GM18951 (cell line): ENCODE results near the gene SRRM5.
"Not testable (repeated sequence)": the region's sequence is repeated elsewhere in the genome, so short reads cannot be mapped to it uniquely, and the experiment has no call there.

Experiments
- POLR2A ChIP-seq: IDR thresholded peaks from 4 replicates; pipeline ENCODE4 v1.6.1; 2011; ENCODE audit warnings: mild to moderate bottlenecking; ENCODE audit not compliant: insufficient read length, insufficient read depth; ENCODE audit errors: extremely low read depth
- in situ Hi-C: fragments of 300-500 bp; cut with MboI; formaldehyde crosslinking; loops from one replicate; pipeline ENCODE4 v1.12.0; 2022; ENCODE audit warnings: low sequenced_read_pairs, mixed read lengths, inconsistent platforms; ENCODE audit not compliant: unreplicated experiment

Gene SRRM5

GRCh38 chr19:43594710-43595604 is 16.9 kb upstream of the SRRM5 start:
- in situ Hi-C loops, result no loop called here
- TF ChIP-seq POLR2A, result peak; percentile 29

- TF ChIP-seq POLR2A, result no peak
- in situ Hi-C loops, result no loop called here
These were observed 16.3 kb upstream of the SRRM5 start for GRCh38 chr19:43595605-43595998.

GRCh38 chr19:43595999-43596841 is 15.7 kb upstream of the SRRM5 start, which contains the start of the genes IRGQ and ZNF576:
Gene IRGQ (minus strand): TSS chr19:43596134. CDS start chr19:43595338, 796 bp downstream.
Gene ZNF576 (plus strand): TSS chr19:43596595. CDS start chr19:43597109, 514 bp downstream.
- in situ Hi-C loops, result no loop called here
- TF ChIP-seq POLR2A, result peak; percentile 71

GRCh38 chr19:43596842-43597461 is 14.9 kb upstream of the SRRM5 start:
- TF ChIP-seq POLR2A, result no peak
- in situ Hi-C loops, result no loop called here

GRCh38 chr19:43597876-43598275 is 14.0 kb upstream of the SRRM5 start:
- in situ Hi-C loops, result no loop called here
- no peak for TF ChIP-seq POLR2A

GRCh38 chr19:43598445-43599240 is 13.2 kb upstream of the SRRM5 start:
- in situ Hi-C loops, result no loop called here
- no peak for TF ChIP-seq POLR2A

GRCh38 chr19:43599635-43600295 is 12.1 kb upstream of the SRRM5 start:
- no peak for TF ChIP-seq POLR2A
- in situ Hi-C loops, result no loop called here

GRCh38 chr19:43600326-43600725 is 11.6 kb upstream of the SRRM5 start:
- in situ Hi-C loops, result not testable (repeated sequence)

GRCh38 chr19:43605875-43606568 is 5.9 kb upstream of the SRRM5 start:
- in situ Hi-C loops, result no loop called here
- no peak for TF ChIP-seq POLR2A

- in situ Hi-C loops, result no loop called here
- TF ChIP-seq POLR2A, result no peak
These were observed 5.2 kb upstream of the SRRM5 start for GRCh38 chr19:43606569-43607229.
